GM21619 (cell line): ENCODE data around the gene ARAP2.

Experiments used
- ATAC-seq: cut with Tn5 transposase; IDR thresholded peaks from one replicate; pipeline ENCODE4 v1.9.1; 2021; ENCODE audit not compliant: unreplicated experiment

ARAP2 gene

DNA sequence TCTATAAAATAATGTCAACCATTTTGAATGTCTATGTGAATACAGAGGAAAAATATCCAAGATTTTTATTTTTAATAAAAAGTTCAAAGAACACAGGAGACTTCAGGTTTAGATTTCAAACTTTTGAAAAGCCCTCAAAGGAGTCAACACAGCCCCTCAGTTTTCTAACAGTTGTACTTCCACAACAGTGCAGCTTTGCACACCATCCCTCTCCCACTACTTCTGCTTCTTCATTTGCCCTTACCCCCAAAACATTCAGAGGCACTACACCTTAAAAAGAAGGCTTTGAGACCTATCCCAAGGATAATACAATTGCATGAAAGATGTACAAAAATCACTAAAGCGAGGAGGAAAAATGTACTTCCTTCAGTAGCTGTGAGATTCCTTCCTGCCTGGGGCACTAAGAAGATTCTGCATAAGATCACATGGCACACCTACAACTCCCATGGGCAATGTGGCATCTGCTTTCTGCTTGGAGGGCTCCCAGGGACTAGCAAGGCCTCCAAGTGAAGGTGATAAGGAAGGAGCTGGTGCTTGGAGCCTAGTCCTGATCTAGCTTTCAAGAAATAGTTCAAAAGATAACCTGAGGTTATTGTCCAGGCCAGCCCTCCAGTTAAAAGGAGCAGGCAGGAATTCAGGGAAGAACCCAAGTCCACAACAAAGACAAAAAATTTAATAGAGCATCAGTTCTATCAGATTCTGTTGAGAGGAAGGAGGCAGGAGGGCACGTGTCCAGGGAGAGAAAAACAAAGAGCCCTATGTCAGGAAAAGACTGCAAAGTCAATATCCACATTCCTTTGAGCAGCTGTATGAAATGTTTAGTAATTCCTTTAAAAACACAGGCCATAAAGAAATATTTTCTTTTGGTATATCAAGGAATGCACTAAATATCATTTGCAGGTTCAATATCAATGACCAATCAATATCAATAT, 19.1 kb downstream of the ARAP2 start:
- no peak for ATAC-seq

DNA sequence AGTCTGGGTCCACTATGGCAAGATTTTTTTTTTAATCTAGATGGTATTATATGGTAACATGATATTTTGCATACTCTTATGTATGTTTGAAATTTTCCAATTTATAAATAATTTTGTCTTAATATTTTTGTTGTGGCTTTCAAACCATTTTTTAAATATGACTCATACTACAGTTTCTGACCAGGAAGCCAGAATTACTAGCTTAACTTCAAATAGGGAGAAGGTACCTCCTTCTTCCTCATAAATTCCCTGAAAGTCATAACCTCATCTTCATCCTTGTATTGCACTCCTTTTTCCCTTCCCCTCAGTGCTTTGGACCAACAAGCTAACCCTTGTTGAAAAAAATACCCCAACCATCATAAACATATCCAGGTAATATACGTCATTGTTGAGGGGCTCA, 21.6 kb downstream of the ARAP2 start:
- no peak for ATAC-seq

DNA sequence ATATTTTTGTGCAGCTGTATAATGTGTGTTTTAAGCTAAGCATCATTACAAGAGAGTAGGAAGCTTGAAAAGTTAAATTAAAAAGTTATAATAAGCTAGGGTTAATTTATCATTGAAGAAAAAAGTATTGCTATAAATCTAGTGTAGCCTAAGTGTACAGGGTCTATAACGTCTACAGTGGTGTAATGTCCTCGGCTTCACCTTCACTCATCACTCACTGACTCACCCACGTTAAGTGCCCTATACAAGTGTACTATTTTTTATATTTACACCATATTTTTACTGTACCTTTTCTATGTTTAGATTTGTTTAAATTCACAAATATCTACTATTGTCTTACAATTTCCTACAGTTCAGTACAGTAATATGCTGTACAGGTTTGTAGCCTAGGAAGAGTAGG, 23.5 kb downstream of the ARAP2 start:
- ATAC-seq: no peak

DNA sequence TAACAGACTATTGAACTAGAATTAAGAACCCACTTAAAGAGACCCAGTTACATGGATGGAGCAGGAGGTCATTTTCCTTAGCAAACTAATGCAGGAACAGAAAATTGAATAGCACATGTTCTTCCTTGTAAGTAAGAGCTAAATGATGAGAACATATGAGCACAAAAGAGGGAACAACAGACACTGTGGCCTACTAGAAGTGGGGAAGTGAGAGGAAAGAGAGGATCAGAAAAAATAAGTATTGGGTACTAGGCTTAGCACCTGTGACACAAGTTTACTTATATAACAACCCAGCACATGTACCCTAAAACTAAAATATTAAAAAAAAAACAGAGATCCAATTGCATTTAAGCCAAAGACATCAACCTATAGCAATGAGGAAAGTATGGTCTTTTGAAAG, 26.2 kb downstream of the ARAP2 start:
- ATAC-seq: no peak

DNA sequence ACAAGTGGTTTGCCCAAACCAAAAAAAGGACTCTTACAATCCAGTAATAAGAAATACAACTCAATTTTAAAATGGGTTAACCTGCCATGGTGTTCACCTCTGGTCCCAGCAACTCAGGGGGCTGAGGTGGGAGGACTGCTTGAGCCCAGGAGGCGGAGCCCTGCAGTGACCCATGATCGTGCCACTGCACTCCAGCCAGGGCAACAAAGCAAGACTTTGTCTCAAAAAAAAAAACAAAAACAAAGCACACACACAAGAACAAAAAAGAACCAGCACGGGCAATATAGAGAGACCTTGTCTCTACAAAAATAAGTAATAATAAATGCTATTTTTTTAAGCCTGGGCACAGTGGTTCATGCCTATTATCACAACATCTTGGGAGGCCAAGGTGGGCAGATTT, 28.7 kb downstream of the ARAP2 start:
- no peak for ATAC-seq

DNA sequence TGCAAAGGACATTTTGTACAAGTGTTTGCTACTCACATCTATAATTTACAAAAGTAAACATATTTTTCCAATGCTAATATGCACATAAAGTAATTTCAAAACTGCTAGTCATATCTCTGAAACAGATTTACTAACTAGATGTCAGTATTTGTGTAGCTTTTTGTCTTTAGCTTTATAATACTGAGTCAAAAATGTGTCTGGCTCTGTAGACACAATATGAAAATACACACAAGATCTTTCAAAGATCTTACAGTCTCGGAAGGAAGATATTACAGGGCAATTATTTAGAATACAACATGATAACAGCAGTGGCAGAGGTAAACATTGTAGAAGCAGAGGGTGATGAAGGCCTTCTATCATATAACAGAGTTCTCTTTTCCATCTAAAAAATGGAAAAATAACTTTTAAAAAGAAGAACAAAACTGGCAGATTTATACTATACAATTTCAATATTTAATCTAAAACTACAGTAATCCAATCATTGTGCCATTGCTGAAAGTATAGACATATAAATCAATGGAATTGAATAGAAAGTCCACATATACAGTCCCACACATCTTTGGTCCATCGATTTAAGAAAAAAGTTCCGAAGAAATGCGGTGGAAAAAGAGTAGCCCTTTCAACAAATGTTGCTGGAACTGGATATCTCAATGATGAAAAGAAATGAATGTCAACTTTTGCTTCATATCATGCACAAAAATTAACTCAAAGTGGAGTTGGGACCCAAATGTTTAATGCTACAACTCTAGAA, 29.4 kb downstream of the ARAP2 start:
- no peak for ATAC-seq

DNA sequence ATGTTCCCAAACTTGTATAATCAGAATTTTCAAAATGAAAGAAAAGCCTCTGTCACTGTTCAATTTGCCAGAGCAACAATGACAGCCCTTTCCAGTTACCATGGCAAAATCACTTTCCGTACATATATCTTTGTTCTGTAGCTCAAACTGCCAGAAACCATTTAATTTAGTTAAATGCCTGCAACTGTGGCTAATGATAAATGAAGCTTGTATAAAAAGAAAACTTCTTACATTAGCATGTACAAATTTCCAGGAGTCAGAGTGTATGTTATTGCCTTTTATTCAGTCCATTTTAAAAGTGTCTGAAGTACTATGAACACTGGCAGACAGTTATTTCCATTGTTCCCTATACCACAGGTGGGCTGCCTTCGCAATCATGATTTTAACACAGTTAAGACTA, 30.3 kb downstream of the ARAP2 start:
- no peak for ATAC-seq

DNA sequence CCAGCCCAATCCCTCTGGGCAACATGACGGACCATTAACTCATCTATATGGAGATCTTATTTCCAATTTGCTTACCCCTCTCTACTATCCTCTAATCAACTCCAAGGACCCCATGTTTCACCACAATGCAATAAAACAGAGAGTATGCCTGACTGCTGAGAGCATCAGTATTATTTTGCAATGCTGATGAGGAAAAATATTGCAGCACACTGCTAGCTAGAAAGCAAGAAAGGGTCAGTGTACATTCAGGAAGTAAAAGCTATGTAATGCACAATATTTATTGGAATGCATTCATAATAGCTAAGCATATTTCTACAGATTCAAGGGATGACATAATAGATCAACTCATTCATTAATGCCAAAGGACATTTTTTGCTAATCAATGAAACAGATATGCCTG, 33.2 kb downstream of the ARAP2 start:
- no peak for ATAC-seq

DNA sequence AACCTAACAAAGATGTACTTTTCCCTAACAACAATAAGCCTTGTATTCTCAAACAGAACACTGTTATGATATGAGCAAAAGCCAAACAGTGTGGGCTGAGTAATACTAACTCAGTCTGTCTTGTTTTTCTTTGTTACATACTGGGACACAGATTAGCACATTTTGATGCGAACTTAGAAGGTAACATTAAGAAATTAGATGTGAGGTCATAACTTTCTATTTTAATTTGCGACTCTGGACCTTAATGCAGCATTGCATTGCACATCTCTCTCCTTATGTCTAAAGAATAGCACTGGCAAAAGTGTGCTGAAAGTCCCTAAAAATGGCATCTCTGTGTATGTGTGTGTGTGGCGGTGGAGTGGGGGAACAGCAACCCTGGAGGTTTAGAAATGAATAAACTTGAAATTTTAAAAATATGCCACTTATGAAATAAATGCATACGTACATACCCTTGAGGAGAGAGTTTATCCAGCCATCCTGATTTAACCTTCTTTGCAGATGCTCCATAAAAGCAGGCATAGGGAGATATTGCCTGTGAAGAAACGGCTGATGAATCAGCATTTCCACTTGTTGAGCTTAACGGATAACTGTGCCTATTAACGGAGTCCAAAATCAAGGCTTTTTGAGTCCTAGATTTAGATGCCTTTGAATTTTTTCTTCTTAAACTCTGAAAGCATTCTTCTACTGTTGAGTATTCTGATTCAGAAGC, 34.2 kb downstream of the ARAP2 start:
- no peak for ATAC-seq

DNA sequence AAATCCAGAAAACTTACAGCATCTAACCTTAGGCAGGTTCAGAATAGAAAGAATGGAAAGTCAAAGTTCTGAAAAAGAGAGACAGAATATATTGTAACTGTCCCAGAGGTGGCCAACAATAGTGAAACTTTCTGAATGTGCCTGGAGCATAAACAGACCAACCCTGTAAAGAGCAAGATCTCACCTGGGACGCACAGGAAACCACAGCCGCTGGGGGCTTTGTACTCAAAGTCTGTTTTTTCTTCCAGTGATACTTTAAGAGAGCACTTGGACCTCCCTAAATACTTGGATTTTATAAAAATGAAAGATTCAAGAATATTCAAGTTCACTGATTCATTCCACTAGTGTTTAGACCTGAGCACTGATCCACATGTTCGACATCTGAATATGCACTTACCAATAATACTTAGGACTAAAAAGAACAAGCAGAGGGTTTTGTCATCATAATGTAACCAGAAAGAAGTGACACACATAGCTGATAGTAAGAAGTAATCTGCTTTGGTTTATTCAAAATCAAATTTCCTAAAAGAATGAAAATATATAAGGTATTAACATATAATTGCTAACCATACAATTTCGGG, 35.3 kb downstream of the ARAP2 start:
- ATAC-seq: peak; percentile 89

DNA sequence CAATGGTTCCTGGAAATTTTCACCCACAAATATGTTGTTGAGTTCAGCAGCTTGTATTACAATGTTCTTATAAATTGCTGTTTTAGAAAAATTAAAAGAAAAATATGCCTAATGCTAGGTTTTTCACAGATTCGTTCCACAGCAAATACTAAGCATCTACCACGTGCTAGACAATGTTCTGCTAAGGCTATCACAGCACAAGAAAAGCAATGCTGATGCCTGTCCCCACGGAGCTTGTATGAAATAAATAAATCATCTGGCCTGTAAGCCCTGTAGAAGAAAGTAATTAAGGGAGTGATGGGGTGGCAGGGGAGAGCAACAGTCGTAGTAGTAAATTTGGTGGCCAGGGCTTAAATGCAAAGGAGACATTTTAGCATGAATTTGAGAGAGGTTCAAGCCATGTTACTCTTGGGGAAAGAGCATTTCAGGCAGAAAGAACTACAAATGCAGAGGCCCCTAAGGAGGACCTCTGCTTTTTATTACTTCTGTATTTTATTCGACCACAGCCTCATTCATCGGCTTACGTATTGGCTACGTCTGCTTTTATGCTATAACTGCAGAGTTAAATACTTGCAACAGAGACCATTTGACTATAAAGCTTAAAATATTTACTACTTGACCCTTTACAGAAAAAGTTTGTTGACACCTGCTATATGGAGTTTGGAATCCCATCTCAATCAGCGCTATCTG, 36.3 kb downstream of the ARAP2 start:
- ATAC-seq: no peak

DNA sequence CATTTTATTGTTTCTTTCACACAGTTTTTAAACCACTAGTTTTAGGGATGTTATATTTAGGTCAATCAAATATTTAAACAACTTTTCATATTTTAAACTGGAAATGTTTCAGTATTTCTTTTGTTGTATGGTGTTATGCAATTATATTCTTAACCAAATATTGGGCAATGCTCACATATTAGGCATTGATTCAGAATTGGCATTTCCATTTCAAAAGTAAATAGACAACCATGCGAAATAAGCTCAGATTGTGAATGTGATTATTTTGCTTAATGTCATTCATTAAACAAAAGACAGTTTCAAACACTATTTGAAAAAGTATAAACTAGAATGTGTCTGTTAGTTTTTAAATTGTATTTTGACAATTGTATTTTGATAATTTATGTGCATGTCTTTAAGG, 36.9 kb downstream of the ARAP2 start:
- no peak for ATAC-seq

DNA sequence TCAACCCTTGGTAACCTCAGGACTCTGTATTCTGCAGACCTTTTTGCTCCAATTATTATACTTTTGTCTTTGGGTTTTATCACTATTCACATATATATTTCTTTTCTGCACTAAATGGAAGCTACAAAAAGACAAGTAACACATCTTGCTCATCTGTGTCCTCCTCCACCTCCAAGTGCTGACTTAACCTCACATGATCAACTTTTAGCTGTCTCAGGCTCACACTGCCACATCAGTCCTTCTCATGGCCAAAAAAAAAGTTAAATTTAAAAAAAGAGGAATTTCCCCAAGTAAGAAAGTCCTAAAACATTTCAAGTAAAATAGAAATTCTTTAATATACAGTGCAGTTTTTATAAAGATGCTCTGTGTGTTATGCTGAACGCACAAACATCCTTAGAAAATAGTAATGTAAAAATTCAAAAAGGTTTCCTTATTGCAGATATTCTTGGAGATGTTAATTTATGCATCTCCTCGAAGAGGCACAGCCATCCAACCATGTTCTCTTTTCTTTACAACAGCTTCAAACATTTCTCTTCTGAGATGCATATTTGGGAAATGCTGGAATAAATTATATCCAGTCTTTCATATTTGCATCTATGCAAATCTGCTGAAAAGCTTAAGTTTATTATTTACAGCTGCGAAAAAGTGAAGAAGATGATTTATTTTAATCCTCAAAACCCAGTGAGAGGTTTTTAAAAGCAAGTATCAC, 37.6 kb downstream of the ARAP2 start:
- no peak for ATAC-seq

DNA sequence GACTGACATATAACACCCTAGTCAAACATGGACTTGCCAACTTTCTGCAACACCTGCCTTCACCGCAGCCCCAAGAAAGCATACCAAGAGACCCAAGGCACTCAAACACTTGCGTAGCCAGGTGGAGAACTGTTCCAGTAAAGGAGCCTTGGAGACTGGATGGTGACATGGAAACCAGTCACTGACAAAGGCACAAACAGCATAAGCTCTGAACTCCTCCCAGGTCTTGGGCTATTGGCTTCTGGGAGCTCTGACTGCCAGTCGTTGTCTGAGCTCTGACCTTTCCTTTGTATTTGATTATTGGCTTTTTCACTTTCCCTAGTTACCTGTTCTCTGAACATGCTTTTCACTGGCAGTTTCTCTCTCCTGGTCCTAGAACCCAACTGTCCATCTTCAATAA, 38.3 kb downstream of the ARAP2 start:
- ATAC-seq: no peak

DNA sequence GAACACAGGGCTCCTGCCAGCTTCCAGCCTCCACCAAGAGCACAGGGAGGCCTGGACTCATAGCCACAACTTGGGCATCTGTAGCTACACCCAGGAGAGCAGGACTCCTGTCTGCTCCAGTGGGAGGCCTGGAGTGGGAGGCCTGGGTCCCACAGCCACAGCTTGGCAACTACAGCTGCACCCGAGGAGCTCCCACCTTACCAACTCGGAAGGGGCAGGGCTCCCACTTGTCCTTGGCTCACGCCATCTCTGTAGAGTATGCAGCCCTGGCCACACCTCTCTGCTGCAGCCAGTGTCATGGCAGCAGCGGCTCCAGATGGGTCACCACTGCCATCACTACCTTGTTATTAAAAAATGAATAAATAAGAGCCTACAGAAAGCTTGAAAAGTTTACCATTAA, 45.5 kb downstream of the ARAP2 start:
- ATAC-seq: no peak

DNA sequence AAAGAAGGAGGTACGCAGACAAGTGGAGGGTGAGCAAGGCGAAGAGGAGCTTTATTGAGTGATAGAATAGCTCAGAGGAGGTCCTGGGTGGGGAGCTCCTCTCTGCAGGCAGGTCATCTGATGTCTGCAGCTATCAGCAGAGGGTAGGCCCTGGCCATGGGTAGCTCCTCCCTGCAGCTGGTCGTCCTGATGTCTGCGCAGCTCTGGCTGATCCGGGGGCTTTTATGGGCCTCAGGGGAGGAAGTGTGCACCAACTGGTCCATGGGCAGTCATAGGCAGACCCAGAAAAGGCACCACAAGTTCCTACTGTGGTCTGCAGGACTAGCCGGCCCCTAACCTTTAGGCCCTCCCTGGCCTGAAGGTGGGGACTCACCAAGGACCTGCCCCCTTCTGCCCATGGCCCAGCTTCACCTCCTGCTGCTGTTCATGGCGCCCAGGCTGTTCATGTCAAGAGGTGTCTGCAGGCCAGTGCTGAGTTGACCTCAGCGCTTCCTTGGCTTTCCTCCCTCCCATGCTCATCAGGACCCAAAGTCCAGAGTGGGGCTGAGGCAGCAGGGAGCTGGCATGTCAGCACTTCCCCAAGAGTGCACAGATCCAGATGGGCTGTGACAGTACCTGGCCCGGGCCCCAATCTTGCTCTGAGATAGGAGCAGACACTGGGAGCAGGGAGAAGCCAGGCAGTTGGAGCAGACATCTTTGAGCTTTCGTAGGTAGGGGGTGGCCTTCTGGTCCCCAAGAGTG, 46.1 kb downstream of the ARAP2 start:
- no peak for ATAC-seq

DNA sequence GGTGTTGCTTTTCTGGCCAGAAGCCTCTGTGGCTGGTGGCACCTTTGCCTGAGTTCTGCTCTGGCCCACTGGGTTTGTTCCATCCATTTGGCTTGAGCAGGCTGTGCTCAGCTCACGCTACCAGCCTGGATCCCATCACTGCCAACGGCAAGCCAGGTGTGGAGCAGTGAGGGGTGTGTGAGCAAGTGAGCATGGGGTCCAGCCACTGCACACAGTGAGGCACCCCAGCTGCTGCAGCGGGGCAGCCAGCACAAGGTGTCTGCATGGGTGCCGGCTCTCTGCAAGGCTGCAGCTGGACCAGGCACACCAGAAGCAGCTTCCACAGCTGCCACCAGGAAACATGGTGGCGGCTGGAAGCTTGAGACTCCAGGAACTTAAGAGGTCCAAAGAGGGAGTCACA, 46.8 kb downstream of the ARAP2 start:
- no peak for ATAC-seq

DNA sequence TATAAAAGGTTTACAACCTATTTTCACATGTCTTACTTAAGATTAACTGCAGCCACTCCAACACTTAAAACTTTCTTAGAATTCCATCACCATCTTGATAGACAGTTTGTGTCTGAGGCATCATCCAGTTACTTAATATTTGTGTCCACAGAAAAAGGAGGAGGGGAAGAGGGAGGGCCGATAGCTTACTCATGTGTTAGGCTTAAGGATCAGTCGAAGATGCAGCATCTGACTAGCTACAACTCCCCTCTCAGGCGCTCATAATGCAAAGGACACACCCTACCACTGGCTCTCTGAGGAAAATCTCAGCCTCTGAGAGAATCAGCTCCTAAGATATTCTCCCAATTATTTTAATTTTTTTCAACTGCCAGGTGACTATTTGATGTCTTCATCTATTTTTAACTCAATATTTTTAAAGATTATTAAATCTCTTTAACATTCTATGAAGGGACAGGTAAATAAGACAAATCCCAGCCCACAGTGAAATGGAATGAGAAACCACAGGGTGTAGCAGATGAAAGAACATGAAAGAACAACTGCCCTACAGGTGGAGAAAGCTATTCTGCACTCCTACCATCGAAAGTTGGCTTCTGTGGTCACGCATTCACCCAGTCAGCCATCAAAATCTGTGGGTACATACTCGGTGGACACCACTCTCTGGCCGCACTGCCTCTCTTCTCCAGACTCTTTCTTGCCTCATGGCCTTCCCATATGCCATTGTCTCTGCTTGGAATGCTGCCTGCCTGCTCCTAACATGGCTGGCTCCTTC, 48.0 kb downstream of the ARAP2 start:
- ATAC-seq: no peak

DNA sequence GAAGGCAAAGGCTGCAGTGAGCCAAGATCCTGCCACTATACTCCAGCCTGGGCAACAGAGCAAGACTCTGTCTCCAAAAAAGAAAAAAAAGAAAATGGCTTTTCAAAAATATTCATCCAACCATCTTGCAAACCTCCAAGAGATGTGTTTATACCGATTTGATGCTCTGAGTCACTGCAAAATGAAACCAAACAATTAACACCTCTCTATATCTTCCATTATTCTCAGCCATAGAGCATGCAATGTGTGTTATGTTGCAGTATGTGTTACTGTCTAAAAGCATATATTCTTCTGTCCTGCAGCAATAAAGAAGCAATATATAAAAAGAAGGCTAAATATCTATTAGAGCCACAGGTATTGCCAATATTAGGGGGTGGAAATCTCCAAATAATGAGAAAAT, 51.4 kb downstream of the ARAP2 start:
- ATAC-seq: no peak
